RPMI8226 (cell line): Measurements from ENCODE around the gene NUDT16L1.
A peak's percentile ranks its signal among the peaks of the same experiment; 100 is the strongest.

Source experiments
- DNase-seq: peaks from one replicate; pipeline ENCODE4 v3.0.0-alpha.2; 2015

The NUDT16L1 gene

DNA sequence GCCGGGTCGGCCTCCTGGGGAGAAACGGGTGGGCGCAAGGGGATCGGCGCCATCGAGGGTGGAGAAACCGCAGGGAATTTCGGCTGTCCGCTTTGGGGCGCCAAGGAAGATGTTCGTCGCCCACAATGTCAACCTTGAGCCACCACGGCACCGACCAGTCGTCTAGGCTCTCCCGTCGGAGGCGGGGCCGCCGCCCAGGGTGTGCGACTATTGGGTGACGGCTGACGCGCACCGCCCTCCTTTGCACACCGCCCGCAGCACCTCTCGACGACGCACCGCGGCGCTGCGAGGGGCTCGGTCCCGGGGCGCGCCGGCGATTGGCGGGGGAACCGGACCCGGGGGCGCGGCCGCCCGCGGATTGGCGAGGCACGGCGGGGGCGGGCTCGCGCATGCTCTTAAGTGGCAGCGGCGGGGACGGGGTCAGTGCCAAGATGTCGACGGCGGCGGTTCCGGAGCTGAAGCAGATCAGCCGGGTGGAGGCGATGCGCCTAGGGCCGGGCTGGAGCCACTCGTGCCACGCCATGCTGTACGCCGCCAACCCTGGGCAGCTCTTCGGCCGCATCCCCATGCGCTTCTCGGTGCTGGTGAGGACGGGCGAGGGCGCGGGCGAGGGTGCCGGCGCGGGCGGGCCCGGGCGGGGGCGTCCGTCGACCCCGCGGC is at the start of gene NUDT16L1:
Gene NUDT16L1, plus strand, starts transcription at position 267 of the 660 bp plus-strand sequence. Its CDS starts 165 bp downstream, at position 432.
- peak; percentile 99 for DNase-seq

DNA sequence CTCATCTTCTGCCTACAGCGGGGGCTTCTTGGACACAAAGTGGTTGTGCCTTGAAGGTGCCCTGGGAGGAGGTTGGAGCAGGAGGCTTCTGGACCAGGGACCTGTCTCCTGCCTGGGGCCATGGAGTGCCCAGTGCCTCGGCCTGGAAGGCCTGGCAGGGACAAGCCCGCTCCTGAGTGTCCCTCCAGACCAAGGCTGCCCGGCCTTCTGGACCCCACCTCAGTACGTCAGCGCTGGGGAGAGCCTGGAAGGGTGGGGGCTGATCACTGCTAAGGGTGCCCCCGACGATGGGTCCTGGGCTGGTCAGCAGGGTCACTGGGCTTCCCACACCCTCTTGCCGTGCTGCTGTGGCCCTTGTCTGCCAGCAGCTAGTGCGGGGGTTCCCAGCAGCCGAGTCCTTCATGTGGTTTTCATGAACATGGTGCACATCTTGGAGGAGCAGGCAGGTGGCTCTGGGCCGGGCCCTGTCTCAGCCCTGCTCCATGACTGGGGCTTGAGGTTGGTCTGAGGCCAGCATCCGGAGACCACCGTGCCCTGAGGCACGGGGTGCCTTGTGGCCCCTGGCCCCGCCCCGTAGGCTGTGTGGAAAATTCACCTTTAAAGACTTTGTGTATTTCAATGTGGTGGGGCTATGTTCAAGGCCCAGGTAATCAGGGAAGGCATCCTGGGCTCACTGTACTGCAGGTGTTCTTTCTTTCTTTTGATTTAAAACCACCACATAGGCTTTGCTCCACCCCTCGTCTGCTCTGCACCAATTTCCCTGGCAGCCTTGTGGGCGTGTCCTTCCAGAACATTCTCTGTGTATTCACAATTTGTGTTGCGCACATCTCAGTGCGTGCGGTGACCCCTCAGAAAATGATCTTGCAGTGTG is 46.4 kb upstream of the NUDT16L1 start:
- DNase-seq = no peak

DNA sequence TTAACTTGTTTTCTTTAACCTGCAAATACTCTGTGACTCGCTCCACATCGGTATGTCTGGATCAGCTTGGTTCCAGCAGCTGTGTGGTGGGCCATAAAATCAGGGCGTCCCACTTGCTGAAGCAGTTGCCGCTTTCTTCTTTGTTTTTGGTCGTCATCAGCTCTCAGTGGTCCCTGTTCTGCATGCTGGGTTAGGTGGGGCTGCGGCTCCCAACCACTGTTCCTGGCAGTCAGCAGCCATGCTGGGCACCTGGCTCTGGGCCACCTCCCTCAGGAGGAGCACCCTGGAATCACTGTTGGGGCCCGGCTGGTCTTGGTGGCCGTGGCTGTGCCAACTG is 45.8 kb upstream of the NUDT16L1 start:
- DNase-seq = no peak

DNA sequence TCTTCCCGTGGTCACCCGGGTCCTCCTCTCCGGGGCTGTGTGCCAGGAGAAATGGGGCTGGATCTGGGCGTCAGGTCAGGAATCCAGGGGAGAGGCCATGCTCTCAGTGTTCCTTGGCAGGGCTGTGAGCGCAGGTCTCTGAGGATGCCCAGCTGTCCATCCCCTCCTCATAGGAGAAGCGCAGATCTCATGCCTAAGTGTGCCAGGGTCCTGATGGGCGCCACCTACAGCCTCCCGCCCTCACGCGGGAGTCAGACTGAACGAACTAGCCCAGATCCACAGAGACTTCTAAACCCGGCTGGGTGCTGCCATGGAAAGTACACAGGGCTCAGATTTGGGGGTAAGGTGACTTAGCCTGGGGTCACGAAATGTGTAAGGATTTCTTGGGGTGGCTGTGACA is 44.4 kb upstream of the NUDT16L1 start:
- no peak for DNase-seq

DNA sequence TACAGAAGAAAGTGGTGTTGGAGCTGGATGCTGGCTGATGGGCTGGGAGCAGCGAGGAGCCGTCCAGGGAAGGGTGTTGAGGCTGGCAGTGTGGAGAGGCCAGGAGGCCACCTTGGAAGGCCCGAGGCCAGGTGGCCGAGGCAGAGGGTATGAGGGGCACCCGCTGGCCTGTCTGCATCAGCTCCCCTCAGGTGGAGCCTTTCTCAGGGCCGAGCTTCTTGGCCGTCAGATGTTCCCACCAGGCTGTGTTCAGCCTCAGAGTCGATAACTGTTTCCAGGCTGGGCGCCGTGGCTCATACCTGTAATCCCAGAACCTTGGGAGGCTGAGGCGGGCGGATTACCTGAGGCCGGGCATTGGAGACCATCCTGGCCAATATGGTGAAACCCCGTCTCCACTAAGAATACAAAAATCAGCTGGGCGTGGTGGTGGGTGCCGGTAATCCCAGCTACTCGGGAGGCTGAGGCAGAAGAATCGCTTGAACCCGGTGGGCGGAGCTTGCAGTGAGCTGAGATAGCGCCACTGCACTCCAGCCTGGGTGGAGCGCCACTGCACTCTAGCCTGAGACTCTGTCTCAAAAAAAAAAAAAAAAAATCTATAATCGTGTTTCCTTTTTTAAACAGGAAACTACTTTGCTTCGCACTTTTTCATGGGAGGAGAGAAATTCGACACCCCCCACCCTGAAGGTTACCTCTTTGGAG is 43.5 kb upstream of the NUDT16L1 start:
- no peak for DNase-seq

DNA sequence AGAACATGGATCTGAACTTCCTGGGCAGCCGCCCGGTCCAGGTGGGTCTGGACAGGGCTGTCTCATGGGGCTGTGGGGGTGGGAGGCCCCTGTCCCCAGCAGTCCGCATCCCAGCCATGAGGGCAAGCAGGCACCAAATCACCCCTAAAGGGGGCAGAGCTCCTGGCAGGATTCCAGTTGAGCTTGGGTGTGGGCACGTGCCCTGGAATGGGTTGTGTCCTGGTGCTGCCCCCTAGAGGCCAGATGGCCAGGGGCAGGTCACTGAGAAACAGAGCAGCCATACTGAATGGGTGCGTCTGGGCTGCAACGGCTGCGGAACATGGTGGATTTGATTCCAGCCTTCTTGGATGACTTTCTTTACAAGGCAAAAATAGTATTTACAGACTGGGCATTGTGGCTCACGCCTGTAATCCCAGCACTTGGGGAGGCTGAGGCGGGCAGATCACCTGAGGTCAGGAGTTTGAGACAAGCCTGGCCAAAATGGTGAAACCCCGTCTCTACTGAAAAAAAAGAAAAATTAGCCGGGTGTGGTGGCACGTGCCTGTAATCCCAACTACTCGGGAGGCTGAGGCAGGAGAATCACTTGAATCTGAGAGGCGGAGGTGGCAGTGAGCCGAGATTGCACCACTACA is 42.8 kb upstream of the NUDT16L1 start:
- DNase-seq = peak; percentile 85

DNA sequence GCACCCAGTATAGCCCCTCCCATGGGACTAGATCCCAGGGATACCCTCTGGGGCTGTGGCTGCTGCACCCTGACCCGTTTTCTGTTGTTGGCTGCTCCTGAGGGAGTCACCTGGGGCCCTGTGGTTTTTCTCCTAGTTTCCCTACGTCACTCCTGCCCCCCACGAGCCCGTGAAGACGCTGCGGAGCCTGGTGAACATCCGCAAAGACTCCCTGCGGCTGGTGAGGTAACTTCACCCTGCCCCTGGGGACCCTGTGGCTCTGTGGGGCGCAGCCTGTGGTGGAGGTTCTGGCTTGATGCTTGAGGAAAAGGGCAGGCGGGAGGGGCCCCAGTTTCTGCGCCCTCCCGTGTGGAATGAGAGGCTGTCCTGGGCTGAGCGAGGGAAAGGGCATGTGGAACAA is 41.5 kb upstream of the NUDT16L1 start:
- no peak for DNase-seq

DNA sequence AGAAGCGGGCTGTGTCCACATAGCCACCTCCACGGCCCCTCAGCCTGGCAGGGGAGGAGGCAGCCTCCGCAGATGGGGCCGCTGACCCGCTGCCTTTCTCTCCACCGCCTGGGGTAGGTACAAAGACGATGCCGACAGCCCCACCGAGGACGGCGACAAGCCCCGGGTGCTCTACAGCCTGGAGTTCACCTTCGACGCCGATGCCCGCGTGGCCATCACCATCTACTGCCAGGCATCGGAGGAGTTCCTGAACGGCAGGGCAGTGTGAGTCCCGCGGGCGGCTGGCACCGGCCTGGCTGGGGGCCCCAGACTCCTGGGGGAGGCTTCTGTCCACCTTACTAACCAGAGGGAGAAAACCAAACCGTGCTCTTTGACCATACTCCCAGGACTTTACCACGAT is 40.8 kb upstream of the NUDT16L1 start:
- DNase-seq = no peak

DNA sequence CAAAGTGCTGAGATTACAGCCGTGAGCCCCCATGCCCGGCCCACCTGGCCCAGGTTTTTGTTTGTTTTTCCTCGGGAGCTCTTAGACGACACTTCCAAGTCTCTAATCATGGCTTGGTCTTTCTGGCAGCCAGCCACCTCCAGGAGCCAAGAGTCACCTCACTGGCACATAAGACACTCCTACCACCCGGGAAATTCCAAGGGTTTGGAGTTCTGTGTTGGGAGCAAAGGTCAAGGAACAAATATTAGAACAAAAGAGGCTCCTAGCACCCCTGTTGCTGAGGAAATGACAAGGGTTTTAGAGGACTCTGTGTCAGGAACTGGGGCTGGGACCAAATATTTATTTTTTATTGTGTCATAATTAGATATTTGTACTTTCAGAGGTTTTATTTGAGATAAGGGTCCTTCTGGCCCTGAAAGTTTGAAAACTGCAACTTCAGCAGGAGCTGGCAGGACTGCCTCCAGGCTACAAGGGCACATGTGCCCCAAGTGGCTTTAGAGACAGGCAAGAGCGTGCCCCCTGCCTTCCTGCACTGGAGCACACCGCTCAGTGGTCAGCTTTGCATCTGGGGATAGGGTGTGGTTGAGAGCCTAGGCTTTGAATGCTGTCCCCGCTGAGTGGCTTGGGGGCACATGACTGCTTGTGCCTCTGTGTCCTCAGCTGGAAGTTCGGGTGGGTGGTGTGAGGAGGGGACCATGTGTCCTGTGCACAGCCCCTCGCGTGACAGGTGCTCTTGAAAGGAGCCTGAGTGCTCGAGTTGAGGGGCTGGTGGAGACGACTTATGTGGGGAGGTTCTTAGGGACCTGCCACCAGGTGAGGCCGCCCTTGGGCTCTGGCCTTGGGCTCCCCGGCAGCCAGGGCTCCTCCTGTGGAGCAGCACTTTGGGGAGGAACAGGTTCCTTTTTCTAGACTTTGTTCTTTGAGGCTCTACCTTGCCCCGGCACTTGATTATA is 39.1 kb upstream of the NUDT16L1 start:
- DNase-seq = no peak

DNA sequence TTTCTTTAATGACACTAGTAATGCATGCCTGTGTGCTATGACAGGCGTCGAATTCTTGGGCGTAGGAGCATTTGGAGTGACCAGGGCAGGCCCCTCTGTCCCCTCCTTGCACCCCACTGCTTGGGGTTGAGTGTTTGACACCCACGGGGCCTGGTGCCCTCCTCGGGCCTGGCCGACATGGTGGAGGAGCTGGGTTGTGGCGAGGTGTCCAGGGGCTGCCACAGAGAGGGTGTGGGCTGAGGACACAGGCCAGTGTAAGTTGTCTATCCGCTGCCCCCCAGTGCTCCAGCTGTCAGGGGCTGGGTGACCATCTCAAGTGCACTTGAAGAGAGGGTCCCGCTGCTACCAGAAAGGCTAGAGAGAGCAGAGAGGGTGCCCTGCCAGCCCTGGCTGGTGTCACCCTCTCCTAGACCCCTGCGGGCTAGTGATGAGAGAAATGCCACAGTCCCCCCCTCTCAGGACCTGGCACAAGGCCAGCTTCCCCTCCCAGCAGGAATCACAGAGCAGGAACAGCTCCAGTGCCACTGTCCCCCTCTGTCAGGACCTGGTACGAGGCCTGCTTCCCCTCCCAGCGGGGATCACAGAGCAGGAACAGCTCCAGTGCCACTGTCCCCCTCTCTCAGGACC is 38.3 kb upstream of the NUDT16L1 start:
- DNase-seq = no peak

DNA sequence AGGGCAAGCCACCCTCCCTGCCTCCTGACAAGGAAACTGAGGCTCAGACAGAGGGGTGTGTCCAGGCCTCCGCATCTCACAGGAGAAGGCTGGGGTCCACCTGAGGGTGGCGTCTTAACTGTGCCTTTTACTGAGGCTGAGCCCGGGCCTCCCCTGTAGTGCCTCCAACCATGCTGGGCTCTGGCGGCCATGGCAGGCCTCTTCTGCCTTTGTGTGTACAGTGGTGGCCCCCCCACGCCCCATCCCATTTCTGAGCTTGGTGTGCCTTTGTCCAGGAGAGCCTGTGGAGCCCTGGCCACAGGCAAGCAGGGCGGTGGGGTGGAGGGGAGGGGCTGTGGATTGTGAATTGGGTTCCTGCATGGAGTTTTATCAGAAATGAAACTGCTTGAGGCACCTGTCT is 37.6 kb upstream of the NUDT16L1 start:
- DNase-seq = no peak

DNA sequence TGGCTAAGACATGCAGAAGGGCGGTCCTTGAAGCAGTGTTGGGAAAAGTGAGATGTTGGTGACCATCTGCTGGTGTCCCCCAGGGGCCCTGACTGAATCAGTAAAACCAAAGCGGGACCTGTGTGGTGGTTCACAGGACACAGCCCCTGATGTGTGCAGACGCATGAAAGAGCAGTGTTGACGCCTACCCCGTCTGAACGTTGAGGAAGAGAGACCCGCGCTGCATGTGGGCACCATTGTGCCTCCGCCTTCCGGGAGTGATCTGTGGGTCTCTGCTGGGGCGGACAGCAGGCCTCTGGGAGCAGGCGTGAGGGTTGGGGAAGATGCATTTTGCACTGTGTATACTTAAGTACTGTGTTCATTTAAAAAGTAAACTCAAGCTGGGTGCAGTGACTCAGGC is 37.1 kb upstream of the NUDT16L1 start:
- no peak for DNase-seq

DNA sequence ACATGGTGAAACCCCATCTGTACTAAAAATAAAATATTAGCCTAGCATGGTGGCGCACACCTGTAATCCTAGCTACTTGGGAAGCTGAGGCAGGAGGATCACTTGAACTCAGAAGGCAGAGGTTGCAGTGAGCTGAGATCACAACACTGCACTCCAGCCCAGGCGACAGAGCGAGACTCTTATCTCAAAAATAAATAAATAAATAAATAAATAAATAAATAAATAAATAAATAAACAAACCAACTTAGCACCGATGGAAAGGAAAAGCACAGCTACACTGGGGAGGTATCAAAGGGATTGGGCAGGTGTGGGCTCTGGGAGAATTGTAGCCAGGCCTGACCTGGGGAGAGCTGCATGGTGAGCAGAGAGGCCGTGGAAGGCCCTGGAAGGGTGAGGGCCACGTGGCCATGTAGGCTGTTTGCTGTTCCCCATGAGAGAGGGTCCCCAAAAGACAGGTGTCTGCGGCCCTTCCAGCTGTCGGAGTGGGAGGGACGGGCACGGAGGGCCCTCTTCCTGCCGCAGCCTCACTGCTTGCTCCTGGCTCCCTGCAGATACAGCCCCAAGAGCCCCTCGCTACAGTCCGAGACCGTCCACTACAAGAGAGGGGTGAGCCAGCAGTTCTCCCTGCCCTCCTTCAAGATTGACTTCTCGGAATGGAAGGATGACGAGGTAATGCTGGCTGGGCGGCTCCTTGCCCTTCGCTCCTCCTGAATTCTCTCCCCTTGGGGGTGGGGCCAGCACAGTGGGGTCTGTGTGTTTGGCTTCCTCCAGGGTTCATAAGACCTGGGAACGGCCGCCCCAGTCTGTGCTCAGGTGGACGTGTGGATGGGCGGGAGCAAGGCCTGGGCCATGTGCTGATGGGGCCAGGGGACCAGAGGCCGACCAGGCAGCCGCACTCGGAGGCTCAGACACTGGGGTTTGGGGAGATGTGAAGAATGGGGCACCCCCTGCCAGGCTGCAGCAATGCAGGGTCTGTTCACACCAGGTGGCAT is 36.4 kb upstream of the NUDT16L1 start:
- DNase-seq = no peak

DNA sequence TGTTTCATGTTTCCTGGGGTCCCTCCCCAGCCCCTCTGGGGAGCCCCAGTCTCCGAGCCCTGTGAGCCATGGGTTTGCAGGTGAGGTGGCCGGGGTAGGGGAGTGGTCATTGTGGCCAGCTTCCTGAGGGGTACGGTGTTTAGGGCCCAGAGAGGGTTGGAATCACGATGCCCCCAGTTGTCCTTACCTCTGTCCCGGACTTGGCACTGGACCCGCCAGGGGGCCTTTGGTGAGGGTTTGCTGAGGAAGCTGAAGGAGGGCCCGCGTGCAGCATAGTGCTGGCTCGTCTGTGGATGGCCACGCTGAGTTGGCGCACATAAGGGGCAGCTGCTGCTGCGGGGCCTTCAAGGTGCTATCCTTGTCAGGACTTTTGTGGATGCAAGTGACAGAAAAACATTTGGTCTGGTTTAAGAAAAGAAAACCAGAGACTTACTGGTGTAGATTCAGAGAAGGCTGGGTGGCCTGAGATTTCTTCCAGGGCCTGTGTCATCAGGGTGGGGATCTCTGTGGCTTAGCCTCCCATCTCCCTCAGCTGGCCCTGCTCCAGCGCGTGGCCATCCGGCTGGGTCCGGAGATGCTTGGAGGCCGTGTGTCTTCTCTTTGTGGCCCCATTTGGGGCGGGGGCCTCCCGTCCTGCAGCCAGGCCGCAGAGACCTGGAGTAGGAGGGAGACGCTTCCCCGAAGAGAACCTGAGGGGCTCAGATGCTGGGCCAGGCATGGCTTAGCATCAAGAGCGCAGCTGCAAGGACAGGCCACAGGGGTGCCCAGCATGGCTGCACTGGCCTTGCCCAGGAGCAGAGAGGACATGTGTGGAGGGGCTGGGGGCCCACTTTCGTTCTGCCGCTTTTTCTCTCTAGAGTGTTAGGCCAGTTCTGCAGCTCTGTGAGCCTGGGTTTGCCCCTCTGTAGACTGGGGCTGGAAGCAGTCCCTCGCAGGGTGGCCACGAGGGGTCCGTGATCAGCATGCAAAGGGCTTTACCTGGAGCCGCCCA is 33.7 kb upstream of the NUDT16L1 start:
- DNase-seq = no peak

DNA sequence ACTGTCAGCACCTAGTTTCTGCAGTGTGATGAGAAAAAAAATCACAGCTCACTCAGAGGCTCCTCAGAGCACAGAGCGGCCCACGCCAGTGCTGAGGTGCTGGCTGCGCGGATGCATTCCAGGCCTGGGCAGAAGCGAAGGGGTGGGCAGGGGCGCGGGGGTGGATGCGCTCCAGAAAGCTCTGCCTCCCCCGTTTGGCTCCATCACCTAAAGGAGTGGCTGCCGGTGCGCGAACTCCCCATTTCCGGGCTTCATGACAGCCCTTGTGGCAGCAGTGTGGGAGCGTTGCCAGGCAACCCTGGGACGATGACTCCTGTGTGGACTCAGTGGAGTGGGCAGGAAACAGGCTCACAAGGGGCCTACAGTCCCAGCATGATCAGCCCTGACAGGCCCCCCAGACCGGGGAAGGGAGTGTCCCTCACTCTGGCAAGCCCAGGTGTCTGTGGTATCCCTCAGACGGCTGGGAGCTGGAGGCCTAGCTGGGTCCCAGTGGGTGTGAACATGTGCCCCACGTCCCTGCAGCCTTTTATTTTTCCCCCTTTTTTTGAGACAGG is 32.8 kb upstream of the NUDT16L1 start:
- no peak for DNase-seq

DNA sequence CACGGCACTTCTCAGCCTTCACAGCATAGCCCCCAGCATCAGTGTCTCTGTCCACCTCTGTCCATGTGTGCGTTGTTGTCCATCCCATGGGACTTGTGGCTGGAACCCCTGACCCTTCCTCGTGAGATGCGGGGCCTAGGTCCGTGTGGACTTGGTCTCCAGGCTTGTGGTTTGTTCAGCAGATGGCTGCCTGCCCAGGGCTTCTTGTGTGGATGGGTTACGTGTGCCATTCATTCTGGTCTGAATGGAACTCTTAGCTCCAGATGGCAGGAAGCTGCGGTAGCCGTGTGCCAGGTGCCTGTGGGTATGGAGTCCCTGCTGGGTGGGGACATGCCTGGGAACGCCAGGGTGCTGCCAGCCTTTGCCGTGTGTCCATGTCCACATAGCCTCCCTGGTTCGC is 31.7 kb upstream of the NUDT16L1 start:
- no peak for DNase-seq

DNA sequence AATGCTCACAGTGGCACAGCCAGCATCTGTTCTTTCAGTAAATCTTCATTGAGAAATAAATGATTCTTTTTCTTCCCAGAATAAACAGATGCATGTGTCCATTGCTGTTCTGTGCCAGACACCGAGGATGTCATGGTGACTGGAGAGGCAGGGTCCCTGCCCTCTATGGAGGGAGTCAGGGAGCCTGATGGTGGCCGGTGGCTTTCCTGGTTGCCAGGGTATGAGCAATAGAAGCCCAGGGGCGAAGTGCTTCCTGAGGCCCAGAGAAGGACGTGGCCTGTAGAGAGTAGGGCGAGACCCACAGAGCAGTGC is 29.9 kb upstream of the NUDT16L1 start:
- DNase-seq = no peak

DNA sequence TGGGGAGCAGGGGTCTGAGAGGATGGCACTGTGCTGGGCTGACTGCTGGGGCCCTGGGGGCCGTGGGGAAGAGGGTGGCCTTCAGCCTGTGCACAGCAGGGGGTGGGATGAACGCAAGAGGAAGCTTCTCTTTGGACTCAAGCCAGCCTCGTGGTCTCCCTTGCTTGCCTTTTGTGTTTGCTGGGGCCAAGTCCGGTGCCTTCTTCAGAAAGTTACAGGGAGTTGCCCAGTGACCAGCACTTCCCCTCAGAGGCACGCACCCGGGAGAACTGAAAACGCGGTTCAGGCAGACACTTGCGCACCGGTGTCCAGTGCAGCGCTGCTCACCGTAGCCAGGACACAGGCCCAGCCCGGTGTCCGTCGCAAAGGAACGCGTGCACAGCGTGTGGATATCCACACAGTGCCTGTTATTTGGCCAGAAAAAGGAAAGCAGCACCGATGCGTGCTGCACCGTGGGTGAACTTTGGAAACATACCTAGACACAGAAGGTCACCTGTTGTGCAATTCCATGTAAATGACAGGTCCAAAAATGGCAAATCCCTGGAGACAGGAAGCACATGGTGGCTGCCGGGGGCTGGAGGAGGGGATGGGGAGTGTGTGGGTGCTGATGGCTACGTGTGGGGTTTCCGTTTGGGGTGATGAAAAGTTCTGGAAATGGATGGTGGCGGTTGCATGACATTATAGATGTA is 29.4 kb upstream of the NUDT16L1 start:
- DNase-seq = no peak
